IMR-90 (cell line): ENCODE results near the gene UNC5B. TPM values are rescaled to one million over a fixed set of nuclear protein-coding genes. Genes with fewer than 3 reads are reported as not detected.

ENCODE experiments used
- ATAC-seq: fragments of 200-7000 bp; cut with Tn5 transposase; 2 replicates; pipeline ENCODE4 v1.9.1; 2020; ENCODE audit warnings: low read depth, mild to moderate bottlenecking, moderate library complexity
- BruUV-seq: library from RNA; stranded (reverse); fragments of 400-500 nt; replicated peaks from 2 replicates; lab custom pipeline; 2021; lab: Mats Ljungman, UMichigan
- CTCF ChIA-PET: fragments of 300-600 bp; formaldehyde crosslinking; extraction: SDS; loops from one replicate; lab custom pipeline; 2021; ENCODE audit warnings: antibody characterized with exemption; lab: Yijun Ruan, JAX
- POLR2A ChIA-PET: fragments of 300-600 bp; sonication (Branson Sonifier 250); formaldehyde crosslinking; loops from one replicate; lab custom pipeline; 2022; ENCODE audit warnings: antibody characterized with exemption; ENCODE audit not compliant: unreplicated experiment; lab: Charles Lee
- DNase-seq: peaks from one replicate; pipeline ENCODE4 v3.0.0; 2013
- H2AFZ ChIP-seq: replicated peaks from 2 replicates; pipeline ENCODE3; 2013; ENCODE audit warnings: low read length, mild to moderate bottlenecking; ENCODE audit not compliant: poor library complexity
- H2AK5ac ChIP-seq: 2 replicates; pipeline ENCODE4 v1.6.1; 2013; ENCODE audit warnings: low read depth, low read length, inconsistent platforms
- H2AK9ac ChIP-seq: replicated peaks from 2 replicates; pipeline ENCODE3; 2013; ENCODE audit warnings: mild to moderate bottlenecking, low read depth, low read length, moderate library complexity; ENCODE audit not compliant: poor library complexity
- H2BK120ac ChIP-seq: 2 replicates; pipeline ENCODE4 v1.6.1; 2013; ENCODE audit warnings: low read depth, low read length, inconsistent platforms
- H2BK15ac ChIP-seq: 3 replicates; pipeline ENCODE4 v1.6.1; 2013; ENCODE audit warnings: low read depth, low read length, inconsistent platforms
- H2BK20ac ChIP-seq: 2 replicates; pipeline ENCODE4 v1.6.1; 2013; ENCODE audit warnings: low read depth, mild to moderate bottlenecking, inconsistent platforms, low read length, moderate library complexity
- H2BK5ac ChIP-seq: 2 replicates; pipeline ENCODE4 v1.6.1; 2013; ENCODE audit warnings: mild to moderate bottlenecking, low read depth, low read length, inconsistent platforms; ENCODE audit not compliant: poor library complexity, severe bottlenecking
- H3K14ac ChIP-seq: replicated peaks from 2 replicates; pipeline ENCODE4 v1.6.1; 2013; ENCODE audit warnings: low read depth, low read length, inconsistent platforms
- H3K18ac ChIP-seq: 2 replicates; pipeline ENCODE4 v1.6.1; 2013; ENCODE audit warnings: low read depth, low read length, control low read depth
- H3K23ac ChIP-seq: 2 replicates; pipeline ENCODE4 v1.6.1; 2013; ENCODE audit warnings: low read depth, low read length, inconsistent platforms
- H3K27ac ChIP-seq: 2 replicates; pipeline ENCODE4 v1.5.1; 2013; ENCODE audit warnings: mild to moderate bottlenecking, control low read depth, low read length; ENCODE audit not compliant: insufficient read depth
- H3K27me3 ChIP-seq: 2 replicates; pipeline ENCODE4 v1.6.1; 2013; ENCODE audit warnings: low read length; ENCODE audit not compliant: control insufficient read depth, insufficient read depth
- H3K36me3 ChIP-seq: 2 replicates; pipeline ENCODE4 v1.6.1; 2013; ENCODE audit warnings: low read length, mixed read lengths; ENCODE audit not compliant: control insufficient read depth, insufficient read depth
- H3K4ac ChIP-seq: 2 replicates; pipeline ENCODE4 v1.6.1; 2013; ENCODE audit warnings: low read depth, low read length, inconsistent platforms
- H3K4me1 ChIP-seq: 2 replicates; pipeline ENCODE4 v1.6.1; 2013; ENCODE audit warnings: low read length, mixed read lengths; ENCODE audit not compliant: control insufficient read depth, insufficient read depth
- H3K4me2 ChIP-seq: 2 replicates; pipeline ENCODE4 v1.6.1; 2013; ENCODE audit warnings: low read depth, mild to moderate bottlenecking, control low read depth, low read length, moderate library complexity
- H3K4me3 ChIP-seq: 2 replicates; pipeline ENCODE4 v1.5.1; 2013; ENCODE audit warnings: low read depth, mild to moderate bottlenecking, control low read depth, low read length, moderate library complexity; ENCODE audit not compliant: insufficient read depth
- H3K56ac ChIP-seq: 2 replicates; pipeline ENCODE4 v1.6.1; 2013; ENCODE audit warnings: low read length, inconsistent platforms; ENCODE audit not compliant: insufficient read depth; ENCODE audit errors: extremely low read depth
- H3K79me1 ChIP-seq, 2 experiments: 2 replicates each; pipeline ENCODE4 v1.6.1; 2013; ENCODE audit warnings: low read length in 2 of 2, inconsistent platforms in 1 of 2, low read depth in 1 of 2
- H3K9ac ChIP-seq: 2 replicates; pipeline ENCODE4 v1.6.1; 2013; ENCODE audit warnings: low read depth, low read length, control low read depth
- H3K9me1 ChIP-seq: 2 replicates; pipeline ENCODE4 v1.6.1; 2013; ENCODE audit warnings: low read length, inconsistent platforms; ENCODE audit not compliant: insufficient read depth
- H3K9me3 ChIP-seq: 2 replicates; pipeline ENCODE4 v1.6.1; 2013; ENCODE audit warnings: low read length; ENCODE audit not compliant: control insufficient read depth, insufficient read depth
- H4K20me1 ChIP-seq: 2 replicates; pipeline ENCODE4 v1.6.1; 2013; ENCODE audit warnings: low read length, inconsistent platforms; ENCODE audit not compliant: insufficient read depth
- H4K5ac ChIP-seq: 2 replicates; pipeline ENCODE4 v1.6.1; 2013; ENCODE audit warnings: mild to moderate bottlenecking, low read depth, low read length, control low read depth
- H4K8ac ChIP-seq, 2 experiments: 2 replicates each; pipeline ENCODE4 v1.6.1; 2013; ENCODE audit warnings: low read depth in 2 of 2, low read length in 2 of 2, control low read depth in 1 of 2, inconsistent platforms in 1 of 2
- H4K91ac ChIP-seq: 2 replicates; pipeline ENCODE4 v1.6.1; 2013; ENCODE audit warnings: low read depth, low read length, inconsistent platforms; ENCODE audit not compliant: insufficient read depth
- BHLHE40 ChIP-seq: fragments of 150-350 bp; IDR thresholded peaks from 2 replicates; pipeline ENCODE4 v1.6.1; 2016; ENCODE audit warnings: mild to moderate bottlenecking, low read depth, low read length
- FOS ChIP-seq: fragments of 150-350 bp; IDR thresholded peaks from 2 replicates; pipeline ENCODE4 v1.6.1; 2016; ENCODE audit warnings: low read depth, low read length
- MAFK ChIP-seq: IDR thresholded peaks from 2 replicates; pipeline ENCODE4 v1.6.1; 2012; ENCODE audit warnings: low read depth, low read length, improper control_type of control experiment
- MAZ ChIP-seq: IDR thresholded peaks from 2 replicates; pipeline ENCODE4 v1.6.1; 2012; ENCODE audit warnings: low read depth, mild to moderate bottlenecking, low read length, improper control_type of control experiment, moderate library complexity, borderline replicate concordance
- NFE2L2 ChIP-seq: fragments of 150-350 bp; IDR thresholded peaks from 2 replicates; pipeline ENCODE4 v1.6.1; 2016; ENCODE audit warnings: low read depth, mild to moderate bottlenecking, low read length
- RAD21 ChIP-seq: IDR thresholded peaks from 2 replicates; pipeline ENCODE4 v1.6.1; 2012; ENCODE audit warnings: low read length, improper control_type of control experiment
- RCOR1 ChIP-seq: IDR thresholded peaks from 2 replicates; pipeline ENCODE4 v1.6.1; 2012; ENCODE audit warnings: mild to moderate bottlenecking, low read length, improper control_type of control experiment; ENCODE audit not compliant: insufficient replicate concordance
- RFX5 ChIP-seq: IDR thresholded peaks from 2 replicates; pipeline ENCODE4 v1.8.0; 2012; ENCODE audit warnings: low read depth, mild to moderate bottlenecking, low read length, moderate library complexity
- WGBS, 2 experiments: methylation state at CpG; one replicate each; pipeline versions ENCODE4 v1.1.5 to v1.1.7; 2013; ENCODE audit warnings: missing lambda C conversion rate in 2 of 2; ENCODE audit not compliant: insufficient read length in 1 of 2; ENCODE audit errors: extremely low coverage in 2 of 2; 5-methylcytosine and 5-hydroxymethylcytosine counted together
- dilution Hi-C: fragments of 300-500 bp; cut with HindIII; formaldehyde crosslinking; loops from one replicate; pipeline ENCODE4 v1.14.3; 2018; ENCODE audit warnings: low sequenced_read_pairs; ENCODE audit not compliant: unreplicated experiment
- in situ Hi-C: fragments of 300-500 bp; cut with MboI; formaldehyde crosslinking; loops from 3 replicates; pipeline ENCODE4 v1.14.3; 2019; ENCODE audit warnings: low sequenced_read_pairs, inconsistent platforms, mixed read lengths
- intact Hi-C: fragments of 100-400 bp; cut with micrococcal nuclease; formaldehyde crosslinking; loops from 2 replicates; pipeline ENCODE4 v1.10.0; 2022
- polyA plus RNA-seq, 3 experiments: library from polyadenylated mRNA; depleted of rRNA; stranded (reverse); fragments of >200 nt; gene quantifications; 2 replicates each; pipeline ENCODE4 v1.2.3, GENCODE V29; 2012; ENCODE audit warnings: low replicate concordance in 1 of 3
- total RNA-seq: library from RNA; depleted of rRNA; stranded (reverse); fragments of >200 nt; gene quantifications from 2 replicates; pipeline ENCODE4 v1.2.3, GENCODE V29; 2012

Gene UNC5B
- total and polyA plus RNA-seq, 2 of the 4 experiments (the other 2 are of a cell fraction): 1.6 to 4.2 TPM

- H2BK120ac ChIP-seq: no peak overlapping the region
- no peak for ATAC-seq
- 100% methylated on average over 1 of the region's 9 CpGs; no CpG with 5 or more reads in 1 of the 2 experiments for WGBS, 2 experiments
- no peak overlapping the region for H3K9ac ChIP-seq
- intact Hi-C loops (no loop called here), dilution Hi-C loops (no loop called here), in situ Hi-C loops (no loop called here)
- no peak overlapping the region for H4K8ac ChIP-seq
- H4K20me1 ChIP-seq: no peaks in the 10 kb centered on the region
- no peak overlapping the region for H2AFZ ChIP-seq
- no peak for DNase-seq
- POLR2A ChIA-PET: no interaction called here
- H3K4me1 ChIP-seq: no peaks in the 10 kb centered on the region; the same call in 1 of the 2 replicates
- H3K4me3 ChIP-seq: no peak overlapping the region
- H3K9me3 ChIP-seq: no peaks in the 10 kb centered on the region
- H3K27ac ChIP-seq: no peak overlapping the region
- peak overlapping the region; percentile 51 for H2AK9ac ChIP-seq
- H4K91ac ChIP-seq: no peak overlapping the region
- no peak overlapping the region for H2BK15ac ChIP-seq
- no peaks in the 10 kb centered on the region for H3K9me1 ChIP-seq
- no peaks in the 10 kb centered on the region for H3K79me1 ChIP-seq
- TF ChIP-seq MAZ: no peak
- TF ChIP-seq RFX5: no peak
- TF ChIP-seq NFE2L2: no peak
- no peak for TF ChIP-seq RAD21
- TF ChIP-seq RCOR1: no peak
- TF ChIP-seq MAFK: no peak
- no peak for TF ChIP-seq FOS
- TF ChIP-seq BHLHE40: no peak
- H3K27me3 ChIP-seq: no peaks in the 10 kb centered on the region
- no peak overlapping the region for H3K18ac ChIP-seq
- no peak overlapping the region for H3K4me2 ChIP-seq
- no peak overlapping the region for H3K14ac ChIP-seq
- no peak overlapping the region for H3K23ac ChIP-seq
- H2BK20ac ChIP-seq: no peak overlapping the region
- H3K4ac ChIP-seq: no peak overlapping the region
- no peak overlapping the region for H3K56ac ChIP-seq
- BruUV-seq: no TSS peak
- H2AK5ac ChIP-seq: no peak overlapping the region
- H3K36me3 ChIP-seq: peaks cover 8% of the 10 kb centered on the region; the same call in 1 of the 2 replicates
- H4K5ac ChIP-seq: no peak overlapping the region
- CTCF ChIA-PET: no interaction called here
- no peak overlapping the region for H2BK5ac ChIP-seq
Measured at GRCh38 chr10:71295641-71296040, 83.3 kb downstream of the UNC5B start.
